H1 (cell line): ENCODE data around the gene GALNT17. TPM values are rescaled to one million over a fixed set of nuclear protein-coding genes. Genes with fewer than 3 reads are reported as not detected.
A peak's percentile ranks its signal among the peaks of the same experiment; 100 is the strongest.

Source experiments
- CTCF ChIA-PET: fragments of 300-600 bp; sonication (Branson Sonifier 250); formaldehyde crosslinking; loops from one replicate; lab custom pipeline; 2021; ENCODE audit not compliant: partially characterized antibody; lab: Charles Lee
- POLR2A ChIA-PET: fragments of 300-600 bp; sonication (Branson Sonifier 250); formaldehyde crosslinking; loops from one replicate; lab custom pipeline; 2021; ENCODE audit warnings: inconsistent platforms; ENCODE audit not compliant: partially characterized antibody; lab: Charles Lee
- DNase-seq, 2 experiments: peaks; one replicate each; pipeline versions ENCODE4 v3.0.0 to v3.0.0-alpha.2; 2010 to 2022; ENCODE audit warnings: low spot score in 2 of 2, low read depth in 1 of 2, mixed read lengths in 1 of 2
- FAIRE-seq: peaks from 2 replicates; lab custom pipeline; 2011; peaks lifted over from hg19 to GRCh38; lab: Jason Lieb, UNC
- H2AFZ ChIP-seq: 2 replicates; pipeline ENCODE4 v1.8.1; 2012; ENCODE audit warnings: low read length, inconsistent platforms
- H2AK5ac ChIP-seq: 2 replicates; pipeline ENCODE4 v1.6.1; 2013; ENCODE audit warnings: low read depth, low read length
- H2BK120ac ChIP-seq: replicated peaks from 2 replicates; pipeline ENCODE3; 2013; ENCODE audit warnings: low read depth, low read length, inconsistent platforms
- H2BK12ac ChIP-seq: 2 replicates; pipeline ENCODE4 v1.6.1; 2013; ENCODE audit warnings: low read depth, low read length
- H2BK15ac ChIP-seq: 2 replicates; pipeline ENCODE4 v1.6.1; 2013; ENCODE audit warnings: low read length
- H2BK20ac ChIP-seq: 2 replicates; pipeline ENCODE4 v1.6.1; 2013; ENCODE audit warnings: low read length
- H2BK5ac ChIP-seq: 2 replicates; pipeline ENCODE4 v1.6.1; 2013; ENCODE audit warnings: low read depth, low read length
- H3K14ac ChIP-seq: 2 replicates; pipeline ENCODE4 v1.6.1; 2013; ENCODE audit warnings: inconsistent platforms; ENCODE audit not compliant: insufficient read length
- H3K18ac ChIP-seq: 2 replicates; pipeline ENCODE4 v1.6.1; 2013; ENCODE audit warnings: low read length; ENCODE audit errors: extremely low read depth
- H3K23ac ChIP-seq: 2 replicates; pipeline ENCODE4 v1.6.1; 2013; ENCODE audit warnings: inconsistent platforms; ENCODE audit not compliant: insufficient read length
- H3K23me2 ChIP-seq: 2 replicates; pipeline ENCODE4 v1.6.1; 2013; ENCODE audit warnings: low read depth, low read length
- H3K27ac ChIP-seq: 2 replicates; pipeline ENCODE4 v1.6.1; 2011; ENCODE audit warnings: low read depth, low read length, inconsistent platforms
- H3K27me3 ChIP-seq, 4 experiments: replicated peaks in 1 of 4; 1 replicate in 1 of 4; 2 replicates in 3 of 4; pipeline versions ENCODE4 v1.6.1 to v1.8.1; 2011 to 2013; ENCODE audit warnings: low read length in 3 of 4, mild to moderate bottlenecking in 3 of 4, inconsistent platforms in 2 of 4, mixed read lengths in 2 of 4, moderate library complexity in 1 of 4; ENCODE audit not compliant: control insufficient read depth in 3 of 4, insufficient read depth in 3 of 4; ENCODE audit errors: extremely low read depth in 1 of 4
- H3K36me3 ChIP-seq, 4 experiments: 2 replicates each; pipeline versions ENCODE4 v1.6.1 to v1.8.1; 2011 to 2013; ENCODE audit warnings: mild to moderate bottlenecking in 4 of 4, low read length in 3 of 4, moderate library complexity in 2 of 4, control low read depth in 1 of 4, inconsistent platforms in 1 of 4; ENCODE audit not compliant: insufficient read depth in 4 of 4, control insufficient read depth in 2 of 4
- H3K4ac ChIP-seq: replicated peaks from 2 replicates; pipeline ENCODE3; 2013; ENCODE audit warnings: low read length, low read depth, mixed read lengths, inconsistent platforms; ENCODE audit not compliant: insufficient read length
- H3K4me1 ChIP-seq, 4 experiments: replicated peaks in 1 of 4; 1 replicate in 1 of 4; 2 replicates in 3 of 4; pipeline versions ENCODE4 v1.6.1 to v1.8.1; 2011 to 2013; ENCODE audit warnings: low read length in 3 of 4, inconsistent platforms in 2 of 4, mixed read lengths in 1 of 4; ENCODE audit not compliant: insufficient read depth in 4 of 4, control insufficient read depth in 3 of 4
- H3K4me2 ChIP-seq, 2 experiments: 2 replicates each; pipeline versions ENCODE4 v1.6.1 to v1.8.1; 2011 to 2013; ENCODE audit warnings: low read depth in 2 of 2, low read length in 2 of 2, control low read depth in 1 of 2, inconsistent platforms in 1 of 2, mild to moderate bottlenecking in 1 of 2; ENCODE audit not compliant: insufficient read depth in 1 of 2
- H3K4me3 ChIP-seq, 4 experiments: fragments of 200-600, 300-600 bp in 1 of 4; sonication (generic), shearing (Covaris generic), sonication (Bioruptor Twin) in 1 of 4; 2 replicates each; pipeline versions ENCODE4 v1.5.1 to v1.8.1; 2011 to 2016; ENCODE audit warnings: low read length in 4 of 4, low read depth in 3 of 4, control low read depth in 2 of 4, inconsistent platforms in 2 of 4, mild to moderate bottlenecking in 2 of 4, mixed read lengths in 1 of 4, moderate library complexity in 1 of 4; ENCODE audit not compliant: insufficient read depth in 2 of 4; ENCODE audit errors: extremely low read depth in 1 of 4
- H3K56ac ChIP-seq: replicated peaks from 2 replicates; pipeline ENCODE3; 2013; ENCODE audit warnings: low read depth, mild to moderate bottlenecking, mixed read lengths, low read length, inconsistent platforms; ENCODE audit not compliant: insufficient read length
- H3K79me1 ChIP-seq: 2 replicates; pipeline ENCODE4 v1.6.1; 2013; ENCODE audit warnings: low read depth, low read length, control low read depth
- H3K79me2 ChIP-seq, 2 experiments: 2 replicates each; pipeline versions ENCODE4 v1.6.1 to v1.8.1; 2012 to 2013; ENCODE audit warnings: low read length in 2 of 2, mild to moderate bottlenecking in 2 of 2, inconsistent platforms in 1 of 2; ENCODE audit not compliant: insufficient read depth in 2 of 2, control insufficient read depth in 1 of 2
- H3K9ac ChIP-seq, 4 experiments: replicated peaks in 1 of 4; 1 replicate in 1 of 4; 2 replicates in 3 of 4; pipeline versions ENCODE4 v1.6.1 to v1.8.1; 2011 to 2013; ENCODE audit warnings: low read depth in 3 of 4, low read length in 3 of 4, control low read depth in 2 of 4, mild to moderate bottlenecking in 2 of 4, moderate library complexity in 2 of 4, inconsistent platforms in 1 of 4; ENCODE audit errors: extremely low read depth in 1 of 4
- H3K9me3 ChIP-seq, 2 experiments: 2 replicates each; pipeline versions ENCODE4 v1.6.1 to v1.8.1; 2012 to 2013; ENCODE audit warnings: mild to moderate bottlenecking in 2 of 2, moderate library complexity in 2 of 2, control low read depth in 1 of 2, inconsistent platforms in 1 of 2, low read depth in 1 of 2, low read length in 1 of 2, mixed read lengths in 1 of 2; ENCODE audit not compliant: insufficient read depth in 2 of 2
- H4K20me1 ChIP-seq, 2 experiments: replicated peaks in 1 of 2; 2 replicates each; pipeline versions ENCODE3 to v1.8.1; 2011 to 2013; ENCODE audit warnings: inconsistent platforms in 2 of 2, low read length in 2 of 2, mild to moderate bottlenecking in 1 of 2; ENCODE audit not compliant: insufficient read depth in 2 of 2, control insufficient read depth in 1 of 2
- H4K5ac ChIP-seq: 2 replicates; pipeline ENCODE4 v1.6.1; 2013; ENCODE audit warnings: low read length, low read depth, mixed read lengths, inconsistent platforms; ENCODE audit not compliant: insufficient read length
- H4K8ac ChIP-seq: 2 replicates; pipeline ENCODE4 v1.8.0; 2013; ENCODE audit warnings: mild to moderate bottlenecking, moderate library complexity, low read length, inconsistent platforms; ENCODE audit not compliant: insufficient read depth; ENCODE audit errors: extremely low read depth
- H4K91ac ChIP-seq: replicated peaks from 2 replicates; pipeline ENCODE3; 2013; ENCODE audit warnings: low read length, mixed read lengths, inconsistent platforms; ENCODE audit not compliant: insufficient read length
- GTF2F1 ChIP-seq: IDR thresholded peaks from 2 replicates; pipeline ENCODE4 v1.6.1; 2012; ENCODE audit warnings: low read depth, low read length, improper control_type of control experiment, borderline replicate concordance
- KDM4A ChIP-seq: IDR thresholded peaks from one replicate; pipeline ENCODE4 v1.7.1; 2012; ENCODE audit warnings: low read depth, mild to moderate bottlenecking, moderate library complexity, low read length, inconsistent platforms; ENCODE audit not compliant: severe bottlenecking
- POLR2AphosphoS5 ChIP-seq: IDR thresholded peaks from 2 replicates; pipeline ENCODE4 v1.6.1; 2011; ENCODE audit warnings: low read depth, low read length
- RAD21 ChIP-seq, 2 experiments: IDR thresholded peaks in 1 of 2; conservative IDR thresholded peaks in 1 of 2; 2 replicates each; pipeline ENCODE4 v1.6.1; 2011; ENCODE audit warnings: low read depth in 2 of 2, low read length in 2 of 2, improper control_type of control experiment in 1 of 2, inconsistent platforms in 1 of 2, mild to moderate bottlenecking in 1 of 2, moderate library complexity in 1 of 2
- RFX5 ChIP-seq: IDR thresholded peaks from 2 replicates; pipeline ENCODE4 v1.6.1; 2011; ENCODE audit warnings: low read depth, low read length, improper control_type of control experiment, borderline replicate concordance
- RXRA ChIP-seq: IDR thresholded peaks from 2 replicates; pipeline ENCODE4 v1.6.1; 2011; ENCODE audit warnings: low read depth, mild to moderate bottlenecking, low read length, moderate library complexity; ENCODE audit not compliant: insufficient read depth
- SIN3A ChIP-seq, 2 experiments: IDR thresholded peaks in 1 of 2; conservative IDR thresholded peaks in 1 of 2; 2 replicates each; pipeline ENCODE4 v1.6.1; 2011 to 2012; ENCODE audit warnings: low read length in 2 of 2, improper control_type of control experiment in 1 of 2, low read depth in 1 of 2, mild to moderate bottlenecking in 1 of 2
- TAF1 ChIP-seq: IDR thresholded peaks from 2 replicates; pipeline ENCODE4 v1.6.1; 2011; ENCODE audit warnings: mild to moderate bottlenecking, low read depth, low read length
- TCF12 ChIP-seq: IDR thresholded peaks from 2 replicates; pipeline ENCODE4 v1.6.1; 2011; ENCODE audit warnings: low read depth, mild to moderate bottlenecking, low read length
- TEAD4 ChIP-seq: IDR thresholded peaks from 2 replicates; pipeline ENCODE4 v1.6.1; 2012; ENCODE audit warnings: low read depth, low read length, inconsistent platforms, mixed read lengths
- WGBS, 2 experiments: shearing (Covaris generic) in 1 of 2; methylation state at CpG; one replicate each; pipeline versions ENCODE4 v1.1.6 to v1.1.7; 2013 to 2015; ENCODE audit warnings: low lambda C conversion rate in 2 of 2, mixed read lengths in 2 of 2, inconsistent platforms in 1 of 2, low coverage in 1 of 2, missing lambda C conversion rate in 1 of 2; ENCODE audit not compliant: insufficient replicate concordance in 2 of 2, insufficient coverage in 1 of 2, insufficient read length in 1 of 2; ENCODE audit errors: extremely low coverage in 1 of 2, missing lambda C conversion rate in 1 of 2; 5-methylcytosine and 5-hydroxymethylcytosine counted together
- polyA plus RNA-seq, 7 experiments: library from polyadenylated mRNA; depleted of rRNA in 3 of 7; stranded (reverse) in 5 of 7; unstranded in 2 of 7; fragments of >200 nt in 5 of 7; fragments of 200-250 nt in 2 of 7; gene quantifications; 1 replicate in 5 of 7; 2 replicates in 1 of 7; 4 replicates in 1 of 7; pipeline versions ENCODE4 v1.2.1 to v1.2.3, GENCODE V29; 2011 to 2013; ENCODE audit warnings: missing spikeins in 2 of 7, mixed read lengths in 2 of 7
- total RNA-seq: library from RNA; stranded (reverse); fragmentation: NEBNext Ultra II Directional; extraction: Animal tissue kit (Norgen Biotek cat#: 25700); gene quantifications from 2 replicates; pipeline ENCODE4 v1.2.1, GENCODE V29; 2021

GALNT17 gene
- total and polyA plus RNA-seq, 2 of the 8 experiments (the other 6 are each of a cell fraction or from before 2014, with no cell fraction given) = 37.7 to 47.0 TPM

DNA sequence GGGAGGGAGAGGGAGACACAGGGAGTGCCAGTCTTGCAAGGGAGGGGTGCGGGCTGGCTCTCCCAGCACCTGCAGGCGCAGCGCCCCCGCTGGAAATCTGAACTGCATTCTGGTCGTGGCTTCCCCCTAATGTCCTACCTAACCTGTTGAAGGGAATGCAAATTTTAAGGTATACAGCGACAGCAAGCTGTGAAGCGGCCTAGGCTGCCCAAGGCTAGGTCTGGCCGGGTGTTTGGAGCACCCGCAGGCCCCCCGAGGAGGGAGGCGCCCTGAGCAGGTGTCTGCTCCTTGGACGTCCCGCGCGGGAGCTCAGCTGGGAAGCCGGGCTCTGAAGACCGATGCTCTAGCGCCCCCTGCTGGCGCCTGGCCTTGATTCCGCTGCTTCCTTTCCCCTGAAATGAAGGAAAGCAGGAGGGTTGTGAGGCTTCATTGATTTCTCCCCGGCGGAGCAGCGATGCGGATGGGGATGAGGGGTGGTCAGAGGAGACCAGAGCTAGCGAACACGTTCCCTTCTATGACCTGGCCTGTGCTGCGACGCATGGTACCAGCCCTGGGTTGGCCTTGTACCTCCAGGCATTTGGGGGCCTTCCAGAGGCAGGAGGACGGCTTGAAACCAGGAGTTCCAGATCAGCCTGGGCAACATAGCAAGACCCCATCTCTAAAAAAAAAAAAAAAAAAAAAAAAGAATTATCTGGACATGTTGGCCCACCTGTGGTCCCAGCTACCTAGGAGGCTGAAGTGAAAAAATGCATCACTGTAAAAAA, 601.3 kb downstream of the GALNT17 start:
- Histone ChIP-seq H2BK120ac (no peak overlapping the region), H3K9ac (no peak overlapping the region), H4K8ac (no peak overlapping the region), H3K4me3 (peak overlapping the region in 3 of 4 experiments; percentile 34 to 57 (median 53); a peak in 7 of 8 replicates), H3K18ac (peak overlapping the region; percentile 26; the same call in 1 of the 2 replicates), H3K9me3 (no peaks in the 10 kb centered on the region; a peak in 1 of 4 replicates), H3K79me2 (no peaks in the 10 kb centered on the region), H2BK15ac (peak overlapping the region; percentile 95; the same call in 1 of the 2 replicates), H3K4me1 (peaks cover 0 to 4% (median 1%) of the 10 kb centered on the region in 4 experiments; a peak in 4 of 7 replicates), H4K91ac (no peak overlapping the region), H2BK20ac (peak overlapping the region; percentile 98; the same call in 1 of the 2 replicates), H3K79me1 (no peaks in the 10 kb centered on the region), H3K27me3 (no peaks in the 10 kb centered on the region), H3K4ac (no peak overlapping the region), H2BK12ac (peak overlapping the region; percentile 81; the same call in 1 of the 2 replicates), H4K5ac (no peak overlapping the region), H3K56ac (no peak overlapping the region), H3K14ac (no peak overlapping the region), H3K36me3 (no peaks in the 10 kb centered on the region), H2BK5ac (no peak overlapping the region; the same call in 1 of the 2 replicates), H3K4me2 (peak overlapping the region; percentile 0 to 70; a peak in 3 of 4 replicates), H3K27ac (no peak overlapping the region), H4K20me1 (no peaks in the 10 kb centered on the region), H3K23ac (no peak overlapping the region), H2AK5ac (no peak overlapping the region), H3K23me2 (no peaks in the 10 kb centered on the region), H2AFZ (peak overlapping the region; percentile 76; the same call in 1 of the 2 replicates)
- 12% methylated on average over 25 of the region's 29 CpGs; no CpG with 5 or more reads in 1 of the 2 experiments for WGBS, 2 experiments
- FAIRE-seq (peak; percentile 92), DNase-seq (peak; percentile 87 to 99)
- CTCF ChIA-PET = interaction anchor here (0.5 to 7.2 kb wide), 34 partner anchors 9 to 921 kb away, joined by 3 to 61 read pairs (median 3); no protein-coding TSS in a partner anchor
- POLR2A ChIA-PET = interaction anchor here (0.8 to 1.9 kb wide), 3 partner anchors 408 to 876 kb away, joined by 3 to 4 read pairs (median 3); partner anchors contain the start of gene GALNT17
- TF ChIP-seq TEAD4 (peak; percentile 35; the same call in 1 of the 2 replicates), SIN3A (conservative IDR thresholded peaks at IDR 0.05 in 1 of 2, IDR thresholded peaks at IDR 0.05 in 1 of 2; ENCODE audit: low read depth in 1 of 2, low read length in 2 of 2) (0 out of 4 replicates have a peak, but pooled peaks of 1 of the 2 experiments have one; percentile 45), GTF2F1 (no peak), RAD21 (IDR thresholded peaks at IDR 0.05 in 1 of 2, conservative IDR thresholded peaks at IDR 0.05 in 1 of 2; ENCODE audit: low read depth in 2 of 2, low read length in 2 of 2) (peak; percentile 90 to 94), KDM4A (peak; percentile 37), RFX5 (no peak), POLR2AphosphoS5 (no peak), RXRA (peak; percentile 74; the same call in 1 of the 2 replicates), TCF12 (0 out of 2 replicates have a peak, but pooled peaks have one; percentile 55), TAF1 (no peak)
